IMR-90 (cell line): ENCODE measurements around the gene PARL. TPM values are rescaled to one million over a fixed set of nuclear protein-coding genes. Genes with fewer than 3 reads are reported as not detected.
"Not testable (repeated sequence)": the region's sequence is repeated elsewhere in the genome, so short reads cannot be mapped to it uniquely, and the experiment has no call there.

ENCODE experiments used
- ATAC-seq: fragments of 200-7000 bp; cut with Tn5 transposase; 2 replicates; pipeline ENCODE4 v1.9.1; 2020; ENCODE audit warnings: low read depth, mild to moderate bottlenecking, moderate library complexity
- BruUV-seq: library from RNA; stranded (reverse); fragments of 400-500 nt; replicated peaks from 2 replicates; lab custom pipeline; 2021; lab: Mats Ljungman, UMichigan
- CTCF ChIA-PET: fragments of 300-600 bp; formaldehyde crosslinking; extraction: SDS; loops from one replicate; lab custom pipeline; 2021; ENCODE audit warnings: antibody characterized with exemption; lab: Yijun Ruan, JAX
- POLR2A ChIA-PET: fragments of 300-600 bp; sonication (Branson Sonifier 250); formaldehyde crosslinking; loops from one replicate; lab custom pipeline; 2022; ENCODE audit warnings: antibody characterized with exemption; ENCODE audit not compliant: unreplicated experiment; lab: Charles Lee
- DNase-seq: peaks from one replicate; pipeline ENCODE4 v3.0.0; 2013
- H2AFZ ChIP-seq: replicated peaks from 2 replicates; pipeline ENCODE3; 2013; ENCODE audit warnings: low read length, mild to moderate bottlenecking; ENCODE audit not compliant: poor library complexity
- H2AK5ac ChIP-seq: 2 replicates; pipeline ENCODE4 v1.6.1; 2013; ENCODE audit warnings: low read depth, low read length, inconsistent platforms
- H2AK9ac ChIP-seq: replicated peaks from 2 replicates; pipeline ENCODE3; 2013; ENCODE audit warnings: mild to moderate bottlenecking, low read depth, low read length, moderate library complexity; ENCODE audit not compliant: poor library complexity
- H2BK120ac ChIP-seq: 2 replicates; pipeline ENCODE4 v1.6.1; 2013; ENCODE audit warnings: low read depth, low read length, inconsistent platforms
- H2BK15ac ChIP-seq: 3 replicates; pipeline ENCODE4 v1.6.1; 2013; ENCODE audit warnings: low read depth, low read length, inconsistent platforms
- H2BK20ac ChIP-seq: 2 replicates; pipeline ENCODE4 v1.6.1; 2013; ENCODE audit warnings: low read depth, mild to moderate bottlenecking, inconsistent platforms, low read length, moderate library complexity
- H2BK5ac ChIP-seq: 2 replicates; pipeline ENCODE4 v1.6.1; 2013; ENCODE audit warnings: mild to moderate bottlenecking, low read depth, low read length, inconsistent platforms; ENCODE audit not compliant: poor library complexity, severe bottlenecking
- H3K14ac ChIP-seq: replicated peaks from 2 replicates; pipeline ENCODE4 v1.6.1; 2013; ENCODE audit warnings: low read depth, low read length, inconsistent platforms
- H3K18ac ChIP-seq: 2 replicates; pipeline ENCODE4 v1.6.1; 2013; ENCODE audit warnings: low read depth, low read length, control low read depth
- H3K23ac ChIP-seq: 2 replicates; pipeline ENCODE4 v1.6.1; 2013; ENCODE audit warnings: low read depth, low read length, inconsistent platforms
- H3K27ac ChIP-seq: 2 replicates; pipeline ENCODE4 v1.5.1; 2013; ENCODE audit warnings: mild to moderate bottlenecking, control low read depth, low read length; ENCODE audit not compliant: insufficient read depth
- H3K27me3 ChIP-seq: 2 replicates; pipeline ENCODE4 v1.6.1; 2013; ENCODE audit warnings: low read length; ENCODE audit not compliant: control insufficient read depth, insufficient read depth
- H3K36me3 ChIP-seq: 2 replicates; pipeline ENCODE4 v1.6.1; 2013; ENCODE audit warnings: low read length, mixed read lengths; ENCODE audit not compliant: control insufficient read depth, insufficient read depth
- H3K4ac ChIP-seq: 2 replicates; pipeline ENCODE4 v1.6.1; 2013; ENCODE audit warnings: low read depth, low read length, inconsistent platforms
- H3K4me1 ChIP-seq: 2 replicates; pipeline ENCODE4 v1.6.1; 2013; ENCODE audit warnings: low read length, mixed read lengths; ENCODE audit not compliant: control insufficient read depth, insufficient read depth
- H3K4me2 ChIP-seq: 2 replicates; pipeline ENCODE4 v1.6.1; 2013; ENCODE audit warnings: low read depth, mild to moderate bottlenecking, control low read depth, low read length, moderate library complexity
- H3K4me3 ChIP-seq: 2 replicates; pipeline ENCODE4 v1.5.1; 2013; ENCODE audit warnings: low read depth, mild to moderate bottlenecking, control low read depth, low read length, moderate library complexity; ENCODE audit not compliant: insufficient read depth
- H3K56ac ChIP-seq: 2 replicates; pipeline ENCODE4 v1.6.1; 2013; ENCODE audit warnings: low read length, inconsistent platforms; ENCODE audit not compliant: insufficient read depth; ENCODE audit errors: extremely low read depth
- H3K79me1 ChIP-seq, 2 experiments: 2 replicates each; pipeline ENCODE4 v1.6.1; 2013; ENCODE audit warnings: low read length in 2 of 2, inconsistent platforms in 1 of 2, low read depth in 1 of 2
- H3K9ac ChIP-seq: 2 replicates; pipeline ENCODE4 v1.6.1; 2013; ENCODE audit warnings: low read depth, low read length, control low read depth
- H3K9me1 ChIP-seq: 2 replicates; pipeline ENCODE4 v1.6.1; 2013; ENCODE audit warnings: low read length, inconsistent platforms; ENCODE audit not compliant: insufficient read depth
- H3K9me3 ChIP-seq: 2 replicates; pipeline ENCODE4 v1.6.1; 2013; ENCODE audit warnings: low read length; ENCODE audit not compliant: control insufficient read depth, insufficient read depth
- H4K20me1 ChIP-seq: 2 replicates; pipeline ENCODE4 v1.6.1; 2013; ENCODE audit warnings: low read length, inconsistent platforms; ENCODE audit not compliant: insufficient read depth
- H4K5ac ChIP-seq: 2 replicates; pipeline ENCODE4 v1.6.1; 2013; ENCODE audit warnings: mild to moderate bottlenecking, low read depth, low read length, control low read depth
- H4K8ac ChIP-seq, 2 experiments: 2 replicates each; pipeline ENCODE4 v1.6.1; 2013; ENCODE audit warnings: low read depth in 2 of 2, low read length in 2 of 2, control low read depth in 1 of 2, inconsistent platforms in 1 of 2
- H4K91ac ChIP-seq: 2 replicates; pipeline ENCODE4 v1.6.1; 2013; ENCODE audit warnings: low read depth, low read length, inconsistent platforms; ENCODE audit not compliant: insufficient read depth
- NFE2L2 ChIP-seq: fragments of 150-350 bp; IDR thresholded peaks from 2 replicates; pipeline ENCODE4 v1.6.1; 2016; ENCODE audit warnings: low read depth, mild to moderate bottlenecking, low read length
- WGBS, 2 experiments: methylation state at CpG; one replicate each; pipeline versions ENCODE4 v1.1.5 to v1.1.7; 2013; ENCODE audit warnings: missing lambda C conversion rate in 2 of 2; ENCODE audit not compliant: insufficient read length in 1 of 2; ENCODE audit errors: extremely low coverage in 2 of 2; 5-methylcytosine and 5-hydroxymethylcytosine counted together
- dilution Hi-C: fragments of 300-500 bp; cut with HindIII; formaldehyde crosslinking; loops from one replicate; pipeline ENCODE4 v1.14.3; 2018; ENCODE audit warnings: low sequenced_read_pairs; ENCODE audit not compliant: unreplicated experiment
- in situ Hi-C: fragments of 300-500 bp; cut with MboI; formaldehyde crosslinking; loops from 3 replicates; pipeline ENCODE4 v1.14.3; 2019; ENCODE audit warnings: low sequenced_read_pairs, inconsistent platforms, mixed read lengths
- intact Hi-C: fragments of 100-400 bp; cut with micrococcal nuclease; formaldehyde crosslinking; loops from 2 replicates; pipeline ENCODE4 v1.10.0; 2022
- polyA plus RNA-seq, 3 experiments: library from polyadenylated mRNA; depleted of rRNA; stranded (reverse); fragments of >200 nt; gene quantifications; 2 replicates each; pipeline ENCODE4 v1.2.3, GENCODE V29; 2012; ENCODE audit warnings: low replicate concordance in 1 of 3
- total RNA-seq: library from RNA; depleted of rRNA; stranded (reverse); fragments of >200 nt; gene quantifications from 2 replicates; pipeline ENCODE4 v1.2.3, GENCODE V29; 2012

The PARL gene
- total and polyA plus RNA-seq, 2 of the 4 experiments (the other 2 are of a cell fraction): 35.5 to 42.6 TPM

DNA sequence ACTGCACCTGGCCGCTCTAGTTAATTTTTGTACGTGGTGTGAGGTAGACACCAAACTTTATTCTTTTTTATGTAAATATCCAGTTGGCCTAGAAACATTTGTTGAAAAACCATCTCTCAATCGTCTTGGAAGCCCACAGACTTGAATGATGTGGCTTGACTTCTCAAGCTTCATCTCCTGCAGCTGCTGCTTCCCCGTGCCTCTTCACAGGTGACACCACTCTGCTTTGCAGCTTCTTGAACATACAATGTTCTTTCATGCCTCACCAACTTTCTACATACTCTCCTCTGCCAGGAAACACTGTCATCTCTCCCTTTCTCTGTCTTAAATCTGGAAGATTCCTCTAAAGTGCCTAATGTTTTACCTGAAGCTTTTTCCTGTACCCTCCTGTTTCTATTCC lies 94.9 kb downstream of the PARL start:
- no peak for DNase-seq
- no peaks in the 10 kb centered on the region for H3K4me1 ChIP-seq
- H3K27ac ChIP-seq: no peak overlapping the region
- no peak overlapping the region for H3K4ac ChIP-seq
- no peak overlapping the region for H2BK120ac ChIP-seq
- H4K20me1 ChIP-seq: no peaks in the 10 kb centered on the region
- peak overlapping the region; percentile 5; the same call in 1 of the 2 replicates for H3K23ac ChIP-seq
- ChIA-PET CTCF (no interaction called here), POLR2A (no interaction called here)
- H4K8ac ChIP-seq: no peak overlapping the region
- H3K79me1 ChIP-seq: peaks cover 21 to 23% of the 10 kb centered on the region in 2 experiments
- no peak overlapping the region for H4K91ac ChIP-seq
- no peak overlapping the region for H4K5ac ChIP-seq
- H2BK15ac ChIP-seq: no peak overlapping the region
- H2AK9ac ChIP-seq: no peak overlapping the region
- H3K27me3 ChIP-seq: no peaks in the 10 kb centered on the region
- H2AK5ac ChIP-seq: no peak overlapping the region
- no peak overlapping the region for H3K14ac ChIP-seq
- 75% methylated on average over 1 of the region's 4 CpGs; no CpG with 5 or more reads in 1 of the 2 experiments for WGBS, 2 experiments
- no peak overlapping the region for H2BK20ac ChIP-seq
- no peak for TF ChIP-seq NFE2L2
- peaks cover 45% of the 10 kb centered on the region for H3K36me3 ChIP-seq
- no peak overlapping the region for H3K4me3 ChIP-seq
- no peak overlapping the region for H3K18ac ChIP-seq
- in situ Hi-C loops: no loop called here
- no peak overlapping the region for H3K56ac ChIP-seq
- ATAC-seq: no peak
- intact Hi-C loops: no loop called here
- dilution Hi-C loops: no loop called here
- no TSS peak for BruUV-seq
- H3K9ac ChIP-seq: no peak overlapping the region
- H2AFZ ChIP-seq: no peak overlapping the region
- no peaks in the 10 kb centered on the region for H3K9me1 ChIP-seq
- H3K4me2 ChIP-seq: no peak overlapping the region
- no peaks in the 10 kb centered on the region for H3K9me3 ChIP-seq
- H2BK5ac ChIP-seq: no peak overlapping the region

DNA sequence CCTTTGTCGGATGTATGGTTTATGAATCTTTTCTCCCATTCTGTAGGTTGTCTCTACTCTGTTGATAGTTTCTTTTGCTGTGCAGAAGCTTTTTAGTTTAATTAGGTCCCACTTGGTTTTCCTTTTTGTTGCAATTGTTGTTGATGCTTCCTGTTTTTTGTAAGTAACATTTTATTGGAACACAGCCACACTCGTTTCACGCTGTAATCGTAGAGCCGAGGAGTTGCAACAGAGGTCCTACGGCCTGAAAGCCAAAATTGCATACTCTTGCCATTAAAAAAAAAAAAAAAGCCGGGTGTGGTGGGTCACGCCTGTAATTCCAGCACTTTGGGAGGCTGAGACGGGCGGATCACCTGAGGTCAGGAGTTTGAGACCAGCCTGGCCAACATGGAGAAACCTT lies 100.2 kb downstream of the PARL start:
- H3K4me3 ChIP-seq, intact Hi-C loops, H3K23ac ChIP-seq, H4K20me1 ChIP-seq, H3K27ac ChIP-seq, H3K4me1 ChIP-seq, H3K9ac ChIP-seq, H3K4ac ChIP-seq, H3K18ac ChIP-seq, H2BK120ac ChIP-seq, H3K9me3 ChIP-seq, BruUV-seq, H3K27me3 ChIP-seq, H3K4me2 ChIP-seq, dilution Hi-C loops, H2AK9ac ChIP-seq, ATAC-seq, H3K14ac ChIP-seq, H4K8ac ChIP-seq, H2BK15ac ChIP-seq, in situ Hi-C loops, H2AFZ ChIP-seq, H4K91ac ChIP-seq, H3K56ac ChIP-seq, CTCF ChIA-PET, H2AK5ac ChIP-seq, POLR2A ChIA-PET, H4K5ac ChIP-seq, H2BK20ac ChIP-seq, DNase-seq, H2BK5ac ChIP-seq, H3K9me1 ChIP-seq: not testable (repeated sequence)
- peaks cover 17 to 28% of the 10 kb centered on the region in 2 experiments for H3K79me1 ChIP-seq
- WGBS, 2 experiments: no CpG with 5 or more reads among the region's 10 CpGs
- H3K36me3 ChIP-seq: peaks cover 37% of the 10 kb centered on the region
